ENCODE measurements around the gene MKNK1.

Gene MKNK1

GRCh38 chr1:46530791-46531409, 73.2 kb downstream of the MKNK1 start:
- no peak overlapping the region for H3K27ac ChIP-seq (ENCODE audit: low read depth, low read length)
- H3K36me3 ChIP-seq (ENCODE audit: control insufficient read depth in 1 of 2, insufficient read depth in 2 of 2, low read length in 2 of 2) = no peaks in the 10 kb centered on the region
- no peak overlapping the region for H3K9ac ChIP-seq (ENCODE audit: low read depth in 1 of 2, low read length in 2 of 2)
- H3K4me1 ChIP-seq (ENCODE audit: control insufficient read depth in 1 of 2, insufficient read depth in 2 of 2, low read length in 2 of 2) = peaks cover 11 to 19% of the 10 kb centered on the region in 2 donors
- no peaks in the 10 kb centered on the region for H3K9me3 ChIP-seq (ENCODE audit: control insufficient read depth in 1 of 2, low read length in 2 of 2)
- peaks cover 35 to 37% of the 10 kb centered on the region in 2 donors for H3K27me3 ChIP-seq (ENCODE audit: control insufficient read depth in 1 of 2, insufficient read depth in 2 of 2, low read length in 2 of 2)
- H3K4me3 ChIP-seq (ENCODE audit: low read depth in 1 of 2, low read length in 2 of 2) = no peak overlapping the region

- Histone ChIP-seq H3K27me3 (ENCODE audit: control insufficient read depth in 1 of 2, insufficient read depth in 2 of 2, low read length in 2 of 2) (peaks cover 35 to 37% of the 10 kb centered on the region in 2 donors), H3K27ac (ENCODE audit: low read depth, low read length) (no peak overlapping the region), H3K4me3 (ENCODE audit: low read depth in 1 of 2, low read length in 2 of 2) (no peak overlapping the region)
Observed at GRCh38 chr1:46530311-46530710, 73.8 kb downstream of the MKNK1 start.

GRCh38 chr1:46529031-46529630, 74.9 kb downstream of the MKNK1 start:
- H3K9me3 ChIP-seq (ENCODE audit: control insufficient read depth in 1 of 2, low read length in 2 of 2) = no peaks in the 10 kb centered on the region
- no peak overlapping the region for H3K27ac ChIP-seq (ENCODE audit: low read depth, low read length)
- peaks cover 27 to 35% of the 10 kb centered on the region in 2 donors for H3K27me3 ChIP-seq (ENCODE audit: control insufficient read depth in 1 of 2, insufficient read depth in 2 of 2, low read length in 2 of 2)
- no peak overlapping the region for H3K4me3 ChIP-seq (ENCODE audit: low read depth in 1 of 2, low read length in 2 of 2)
- no peaks in the 10 kb centered on the region for H3K36me3 ChIP-seq (ENCODE audit: control insufficient read depth in 1 of 2, insufficient read depth in 2 of 2, low read length in 2 of 2)
- H3K4me1 ChIP-seq (ENCODE audit: control insufficient read depth in 1 of 2, insufficient read depth in 2 of 2, low read length in 2 of 2) = peaks cover 11 to 19% of the 10 kb centered on the region in 2 donors
- H3K9ac ChIP-seq (ENCODE audit: low read depth in 1 of 2, low read length in 2 of 2) = no peak overlapping the region

More at GRCh38 chr1:46530311-46530710, 73.8 kb downstream of the MKNK1 start:
- H3K36me3 ChIP-seq (ENCODE audit: control insufficient read depth in 1 of 2, insufficient read depth in 2 of 2, low read length in 2 of 2) = no peaks in the 10 kb centered on the region
- no peak overlapping the region for H3K9ac ChIP-seq (ENCODE audit: low read depth in 1 of 2, low read length in 2 of 2)
- no peaks in the 10 kb centered on the region for H3K9me3 ChIP-seq (ENCODE audit: control insufficient read depth in 1 of 2, low read length in 2 of 2)
- peaks cover 11 to 19% of the 10 kb centered on the region in 2 donors for H3K4me1 ChIP-seq (ENCODE audit: control insufficient read depth in 1 of 2, insufficient read depth in 2 of 2, low read length in 2 of 2)

GRCh38 chr1:46528297-46528955, 75.6 kb downstream of the MKNK1 start:
- H3K4me1 ChIP-seq (ENCODE audit: control insufficient read depth in 1 of 2, insufficient read depth in 2 of 2, low read length in 2 of 2) = peaks cover 11 to 16% of the 10 kb centered on the region in 2 donors
- no peak overlapping the region for H3K9ac ChIP-seq (ENCODE audit: low read depth in 1 of 2, low read length in 2 of 2)
- H3K36me3 ChIP-seq (ENCODE audit: control insufficient read depth in 1 of 2, insufficient read depth in 2 of 2, low read length in 2 of 2) = no peaks in the 10 kb centered on the region
- H3K27me3 ChIP-seq (ENCODE audit: control insufficient read depth in 1 of 2, insufficient read depth in 2 of 2, low read length in 2 of 2) = peaks cover 20 to 29% of the 10 kb centered on the region in 2 donors
- H3K4me3 ChIP-seq (ENCODE audit: low read depth in 1 of 2, low read length in 2 of 2) = no peak overlapping the region
- no peak overlapping the region for H3K27ac ChIP-seq (ENCODE audit: low read depth, low read length)
- no peaks in the 10 kb centered on the region for H3K9me3 ChIP-seq (ENCODE audit: control insufficient read depth in 1 of 2, low read length in 2 of 2)

- H3K4me1 ChIP-seq (ENCODE audit: control insufficient read depth in 1 of 2, insufficient read depth in 2 of 2, low read length in 2 of 2) = peaks cover 15 to 18% of the 10 kb centered on the region in 2 donors
- H3K27me3 ChIP-seq (ENCODE audit: control insufficient read depth in 1 of 2, insufficient read depth in 2 of 2, low read length in 2 of 2) = peaks cover 20 to 28% of the 10 kb centered on the region in 2 donors
- no peaks in the 10 kb centered on the region for H3K9me3 ChIP-seq (ENCODE audit: control insufficient read depth in 1 of 2, low read length in 2 of 2)
- no peak overlapping the region for H3K27ac ChIP-seq (ENCODE audit: low read depth, low read length)
- no peaks in the 10 kb centered on the region for H3K36me3 ChIP-seq (ENCODE audit: control insufficient read depth in 1 of 2, insufficient read depth in 2 of 2, low read length in 2 of 2)
- no peak overlapping the region for H3K4me3 ChIP-seq (ENCODE audit: low read depth in 1 of 2, low read length in 2 of 2)
- peak overlapping the region in 1 of 2 donors; percentile 12 for H3K9ac ChIP-seq (ENCODE audit: low read depth in 1 of 2, low read length in 2 of 2)
Observed at GRCh38 chr1:46527474-46528296, 76.4 kb downstream of the MKNK1 start.

GRCh38 chr1:46526691-46527291, 77.3 kb downstream of the MKNK1 start:
- Histone ChIP-seq H3K36me3 (ENCODE audit: control insufficient read depth in 1 of 2, insufficient read depth in 2 of 2, low read length in 2 of 2) (no peaks in the 10 kb centered on the region), H3K9me3 (ENCODE audit: control insufficient read depth in 1 of 2, low read length in 2 of 2) (no peaks in the 10 kb centered on the region), H3K4me3 (ENCODE audit: low read depth in 1 of 2, low read length in 2 of 2) (no peak overlapping the region), H3K27me3 (ENCODE audit: control insufficient read depth in 1 of 2, insufficient read depth in 2 of 2, low read length in 2 of 2) (peaks cover 13 to 24% of the 10 kb centered on the region in 2 donors), H3K4me1 (ENCODE audit: control insufficient read depth in 1 of 2, insufficient read depth in 2 of 2, low read length in 2 of 2) (peaks cover 24 to 26% of the 10 kb centered on the region in 2 donors), H3K27ac (ENCODE audit: low read depth, low read length) (no peak overlapping the region), H3K9ac (ENCODE audit: low read depth in 1 of 2, low read length in 2 of 2) (no peak overlapping the region)

GRCh38 chr1:46526013-46526690, 77.9 kb downstream of the MKNK1 start:
- Histone ChIP-seq H3K4me3 (ENCODE audit: low read depth in 1 of 2, low read length in 2 of 2) (no peak overlapping the region), H3K4me1 (ENCODE audit: control insufficient read depth in 1 of 2, insufficient read depth in 2 of 2, low read length in 2 of 2) (peaks cover 24 to 26% of the 10 kb centered on the region in 2 donors), H3K9ac (ENCODE audit: low read depth in 1 of 2, low read length in 2 of 2) (no peak overlapping the region), H3K27me3 (ENCODE audit: control insufficient read depth in 1 of 2, insufficient read depth in 2 of 2, low read length in 2 of 2) (peaks cover 13 to 21% of the 10 kb centered on the region in 2 donors), H3K9me3 (ENCODE audit: control insufficient read depth in 1 of 2, low read length in 2 of 2) (no peaks in the 10 kb centered on the region), H3K27ac (ENCODE audit: low read depth, low read length) (no peak overlapping the region), H3K36me3 (ENCODE audit: control insufficient read depth in 1 of 2, insufficient read depth in 2 of 2, low read length in 2 of 2) (no peaks in the 10 kb centered on the region)

GRCh38 chr1:46525253-46525983, 78.7 kb downstream of the MKNK1 start:
- Histone ChIP-seq H3K4me3 (ENCODE audit: low read depth in 1 of 2, low read length in 2 of 2) (no peak overlapping the region), H3K36me3 (ENCODE audit: control insufficient read depth in 1 of 2, insufficient read depth in 2 of 2, low read length in 2 of 2) (no peaks in the 10 kb centered on the region), H3K27me3 (ENCODE audit: control insufficient read depth in 1 of 2, insufficient read depth in 2 of 2, low read length in 2 of 2) (peaks cover 13 to 15% of the 10 kb centered on the region in 2 donors)

GRCh38 chr1:46524843-46525242, 79.2 kb downstream of the MKNK1 start:
- Histone ChIP-seq H3K36me3 (ENCODE audit: control insufficient read depth in 1 of 2, insufficient read depth in 2 of 2, low read length in 2 of 2) (no peaks in the 10 kb centered on the region), H3K27ac (ENCODE audit: low read depth, low read length) (no peak overlapping the region), H3K27me3 (ENCODE audit: control insufficient read depth in 1 of 2, insufficient read depth in 2 of 2, low read length in 2 of 2) (peaks cover 13 to 14% of the 10 kb centered on the region in 2 donors), H3K4me1 (ENCODE audit: control insufficient read depth in 1 of 2, insufficient read depth in 2 of 2, low read length in 2 of 2) (peaks cover 24 to 26% of the 10 kb centered on the region in 2 donors), H3K9me3 (ENCODE audit: control insufficient read depth in 1 of 2, low read length in 2 of 2) (no peaks in the 10 kb centered on the region), H3K4me3 (ENCODE audit: low read depth in 1 of 2, low read length in 2 of 2) (no peak overlapping the region), H3K9ac (ENCODE audit: low read depth in 1 of 2, low read length in 2 of 2) (no peak overlapping the region)

More at GRCh38 chr1:46525253-46525983, 78.7 kb downstream of the MKNK1 start:
- Histone ChIP-seq H3K27ac (ENCODE audit: low read depth, low read length) (no peak overlapping the region), H3K4me1 (ENCODE audit: control insufficient read depth in 1 of 2, insufficient read depth in 2 of 2, low read length in 2 of 2) (peaks cover 24 to 26% of the 10 kb centered on the region in 2 donors), H3K9me3 (ENCODE audit: control insufficient read depth in 1 of 2, low read length in 2 of 2) (no peaks in the 10 kb centered on the region), H3K9ac (ENCODE audit: low read depth in 1 of 2, low read length in 2 of 2) (no peak overlapping the region)
